ENCODE results near the gene KCNMB1. TPM values are rescaled to one million over a fixed set of nuclear protein-coding genes. Genes with fewer than 3 reads are reported as not detected.

Gene KCNMB1
- total RNA-seq, 3 donors from 2014 or later (not counting 1 experiment from before 2014, with no cell fraction given), result 0.23 to 0.48 (median 0.35) TPM

DNA sequence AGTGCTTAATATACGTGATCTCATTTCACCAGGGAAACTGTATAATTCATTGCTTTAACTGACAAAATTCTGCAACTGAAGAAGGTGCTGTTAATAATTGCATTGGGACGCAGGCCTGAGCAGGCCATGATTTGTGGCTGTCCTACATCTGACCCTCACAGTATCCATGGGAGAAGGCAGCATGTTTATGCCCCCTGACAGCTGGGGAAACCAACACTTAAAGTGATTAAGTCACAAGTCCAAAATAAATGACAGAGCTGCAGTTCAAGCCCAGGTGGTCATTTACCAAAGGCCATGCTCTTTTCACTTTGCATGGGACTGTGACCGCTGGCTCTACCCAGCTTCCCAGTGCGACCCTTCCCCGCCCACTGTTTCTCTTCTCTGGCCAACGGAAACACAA lies 30.5 kb upstream of the KCNMB1 start:
- WGBS (ENCODE audit: insufficient coverage), result 71% methylated on average over 6 of the region's 6 CpGs
- H3K4me3 Mint-ChIP-seq, result no peak overlapping the region
- Histone ChIP-seq H3K4me3 (ENCODE audit: low read length) (no peak overlapping the region), H3K27me3 (ENCODE audit: control insufficient read depth, insufficient read depth, low read length) (no peaks in the 10 kb centered on the region), H3K9me3 (ENCODE audit: control insufficient read depth, insufficient read depth, low read length) (no peaks in the 10 kb centered on the region), H3K36me3 (ENCODE audit: control insufficient read depth, insufficient read depth, low read length) (no peaks in the 10 kb centered on the region), H3K4me1 (ENCODE audit: control insufficient read depth, insufficient read depth, low read length) (peaks cover 4% of the 10 kb centered on the region), H3K27ac (ENCODE audit: low read length) (no peak overlapping the region)
- H3K4me1 Mint-ChIP-seq, result peaks cover 0 to 5% of the 10 kb centered on the region in 2 donors
- no peaks in the 10 kb centered on the region for H3K36me3 Mint-ChIP-seq
- no peak overlapping the region for H3K27ac Mint-ChIP-seq
- ATAC-seq (no peak), DNase-seq (no peak)
- H3K27me3 Mint-ChIP-seq (ENCODE audit: low read depth in 2 of 2), result peaks cover 14 to 16% of the 10 kb centered on the region in 2 donors
- H3K9me3 Mint-ChIP-seq, result no peaks in the 10 kb centered on the region
- intact Hi-C loops (cut with micrococcal nuclease), result loop anchor here (1.0 to 2.0 kb wide), 2 partner anchors 145 to 193 kb away; no protein-coding TSS in a partner anchor
- TF ChIP-seq, protein P1, sequence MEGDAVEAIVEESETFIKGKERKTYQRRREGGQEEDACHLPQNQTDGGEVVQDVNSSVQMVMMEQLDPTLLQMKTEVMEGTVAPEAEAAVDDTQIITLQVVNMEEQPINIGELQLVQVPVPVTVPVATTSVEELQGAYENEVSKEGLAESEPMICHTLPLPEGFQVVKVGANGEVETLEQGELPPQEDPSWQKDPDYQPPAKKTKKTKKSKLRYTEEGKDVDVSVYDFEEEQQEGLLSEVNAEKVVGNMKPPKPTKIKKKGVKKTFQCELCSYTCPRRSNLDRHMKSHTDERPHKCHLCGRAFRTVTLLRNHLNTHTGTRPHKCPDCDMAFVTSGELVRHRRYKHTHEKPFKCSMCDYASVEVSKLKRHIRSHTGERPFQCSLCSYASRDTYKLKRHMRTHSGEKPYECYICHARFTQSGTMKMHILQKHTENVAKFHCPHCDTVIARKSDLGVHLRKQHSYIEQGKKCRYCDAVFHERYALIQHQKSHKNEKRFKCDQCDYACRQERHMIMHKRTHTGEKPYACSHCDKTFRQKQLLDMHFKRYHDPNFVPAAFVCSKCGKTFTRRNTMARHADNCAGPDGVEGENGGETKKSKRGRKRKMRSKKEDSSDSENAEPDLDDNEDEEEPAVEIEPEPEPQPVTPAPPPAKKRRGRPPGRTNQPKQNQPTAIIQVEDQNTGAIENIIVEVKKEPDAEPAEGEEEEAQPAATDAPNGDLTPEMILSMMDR (IDR thresholded peaks at IDR 0.05), result no peak

- Histone ChIP-seq H3K27me3 (ENCODE audit: control insufficient read depth, insufficient read depth, low read length) (no peaks in the 10 kb centered on the region), H3K9me3 (ENCODE audit: control insufficient read depth, insufficient read depth, low read length) (no peaks in the 10 kb centered on the region), H3K27ac (ENCODE audit: low read length) (no peak overlapping the region), H3K36me3 (ENCODE audit: control insufficient read depth, insufficient read depth, low read length) (no peaks in the 10 kb centered on the region), H3K4me3 (ENCODE audit: low read length) (no peak overlapping the region), H3K4me1 (ENCODE audit: control insufficient read depth, insufficient read depth, low read length) (peaks cover 4% of the 10 kb centered on the region)
- 90% methylated on average over 8 of the region's 8 CpGs for WGBS (ENCODE audit: insufficient coverage)
- peaks cover 0 to 5% of the 10 kb centered on the region in 2 donors for H3K4me1 Mint-ChIP-seq
- DNase-seq (no peak), ATAC-seq (no peak)
- H3K9me3 Mint-ChIP-seq, result no peaks in the 10 kb centered on the region
- TF ChIP-seq, protein P1 (IDR thresholded peaks at IDR 0.05), result no peak
- intact Hi-C loops (cut with micrococcal nuclease), result no loop called here
- no peak overlapping the region for H3K27ac Mint-ChIP-seq
- no peak overlapping the region for H3K4me3 Mint-ChIP-seq
- H3K27me3 Mint-ChIP-seq (ENCODE audit: low read depth in 2 of 2), result peaks cover 14 to 16% of the 10 kb centered on the region in 2 donors
- no peaks in the 10 kb centered on the region for H3K36me3 Mint-ChIP-seq
These were observed 29.6 kb upstream of the KCNMB1 start for GRCh38 chr5:170418736-170419135.

GRCh38 chr5:170416526-170416925 lies 27.4 kb upstream of the KCNMB1 start:
- no peak overlapping the region for H3K4me3 Mint-ChIP-seq

More at GRCh38 chr5:170416526-170416925, 27.4 kb upstream of the KCNMB1 start:
- Histone ChIP-seq H3K36me3 (ENCODE audit: control insufficient read depth, insufficient read depth, low read length) (no peaks in the 10 kb centered on the region), H3K4me1 (ENCODE audit: control insufficient read depth, insufficient read depth, low read length) (peaks cover 4% of the 10 kb centered on the region), H3K9me3 (ENCODE audit: control insufficient read depth, insufficient read depth, low read length) (no peaks in the 10 kb centered on the region), H3K27ac (ENCODE audit: low read length) (no peak overlapping the region), H3K27me3 (ENCODE audit: control insufficient read depth, insufficient read depth, low read length) (no peaks in the 10 kb centered on the region), H3K4me3 (ENCODE audit: low read length) (no peak overlapping the region)
- no peak overlapping the region for H3K27ac Mint-ChIP-seq
- H3K36me3 Mint-ChIP-seq, result no peaks in the 10 kb centered on the region
- intact Hi-C loops (cut with micrococcal nuclease), result no loop called here
- 56% methylated on average over 4 of the region's 4 CpGs for WGBS (ENCODE audit: insufficient coverage)
- TF ChIP-seq, protein P1 (IDR thresholded peaks at IDR 0.05), result no peak
- ATAC-seq, result no peak
- H3K4me1 Mint-ChIP-seq, result peaks cover 0 to 5% of the 10 kb centered on the region in 2 donors
- peaks cover 6 to 12% of the 10 kb centered on the region in 2 donors for H3K27me3 Mint-ChIP-seq (ENCODE audit: low read depth in 2 of 2)
- H3K9me3 Mint-ChIP-seq, result no peaks in the 10 kb centered on the region
- DNase-seq, result no peak
